ENCODE measurements around the gene C6orf136.

C6orf136 gene

GRCh38 chr6:30664994-30665767 is 18.2 kb downstream of the C6orf136 start:
- DNase-seq = no peak

DNA sequence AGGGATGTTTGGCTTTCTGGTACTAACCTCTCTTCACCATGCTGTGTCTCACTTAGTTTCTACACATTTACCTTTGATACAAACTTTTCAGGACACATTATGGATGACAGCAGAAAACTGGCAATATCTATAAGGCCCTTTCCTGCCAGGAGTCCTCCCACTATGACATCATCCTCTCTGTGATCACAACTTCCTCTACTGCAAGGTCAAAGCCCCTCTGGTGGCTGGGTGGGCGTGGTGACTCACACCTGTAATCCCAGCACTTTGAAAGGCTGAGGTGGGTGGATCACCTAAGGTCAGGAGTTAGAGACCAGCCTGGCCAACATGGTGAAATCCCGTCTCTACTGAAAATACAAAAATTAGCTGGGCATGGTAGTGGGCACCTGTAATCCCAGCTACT is 19.4 kb downstream of the C6orf136 start:
- DNase-seq = peak; percentile 51

DNA sequence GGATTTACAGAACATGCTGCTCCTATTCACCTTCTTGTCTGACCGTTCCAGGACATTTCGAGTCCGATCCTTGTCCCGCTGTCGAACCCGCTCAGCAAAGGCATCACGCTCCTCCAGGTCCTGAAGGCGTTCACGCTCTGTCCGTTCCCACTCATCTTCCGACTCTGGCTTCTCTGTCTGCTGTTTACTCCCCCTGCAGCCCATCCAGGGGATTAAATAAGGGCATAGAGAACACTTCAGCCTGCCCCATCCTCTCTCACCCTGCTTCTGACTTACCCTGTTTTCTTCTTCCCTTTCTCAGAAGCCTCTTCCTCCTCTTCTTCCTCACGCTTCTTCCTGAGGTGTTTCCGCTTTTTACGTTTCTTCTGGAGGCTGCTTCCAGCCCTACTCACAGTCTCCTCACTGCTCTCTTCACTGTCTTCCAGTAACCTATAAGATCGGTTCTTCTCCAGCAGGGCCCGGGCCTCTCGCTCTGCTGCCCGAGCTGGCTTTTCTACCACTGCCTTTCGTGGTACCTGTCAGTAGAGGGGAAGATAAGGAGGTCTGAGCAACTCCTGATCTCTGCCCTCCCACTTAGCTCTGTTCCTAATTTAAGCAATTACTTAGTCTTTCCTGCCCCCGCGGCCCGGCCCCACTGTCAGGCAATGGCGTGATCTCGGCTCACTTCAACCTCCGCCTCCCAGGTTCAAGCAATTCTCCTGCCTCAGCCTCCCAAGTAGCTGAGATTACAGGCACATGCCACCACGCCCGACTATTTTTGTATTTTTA is 24.0 kb downstream of the C6orf136 start:
- DNase-seq = no peak

DNA sequence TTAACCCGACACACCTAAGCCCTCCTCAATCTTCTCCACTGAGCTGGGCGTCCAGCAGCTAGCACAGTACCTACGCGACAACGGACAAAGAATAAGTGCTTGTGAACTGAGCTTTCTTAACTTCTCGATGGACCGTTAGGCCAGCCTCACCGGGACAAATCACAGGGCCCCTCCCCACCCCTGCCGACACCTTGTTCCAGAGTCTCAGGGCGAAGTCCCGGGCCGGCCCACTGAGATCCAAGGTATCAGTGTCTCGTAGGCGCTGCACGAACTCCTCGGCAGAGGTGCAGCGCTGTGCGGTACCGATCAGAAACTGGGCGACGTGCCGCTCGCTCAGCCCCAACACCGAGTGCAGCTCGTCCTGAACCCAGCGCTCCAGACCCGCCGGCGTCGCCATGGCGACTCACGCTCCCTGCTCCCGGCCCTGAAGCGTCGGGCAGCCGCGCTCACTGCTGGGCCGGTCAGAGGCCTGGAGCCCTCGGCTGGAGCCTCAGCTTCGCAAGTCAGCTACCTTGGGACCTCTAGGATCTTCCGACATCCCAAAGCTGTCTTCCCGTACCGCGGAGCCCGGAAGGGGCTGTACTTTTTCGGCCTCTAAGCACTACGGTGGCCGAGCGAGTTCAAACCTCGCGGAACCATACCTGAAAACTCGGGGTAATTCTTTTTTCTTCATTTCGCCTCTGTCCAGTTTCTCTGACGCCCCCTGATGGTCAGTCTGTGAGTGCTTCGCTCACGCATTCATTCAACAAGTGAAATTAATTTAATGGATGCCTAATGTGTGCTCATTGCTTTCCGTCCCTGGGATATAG is 25.7 kb downstream of the C6orf136 start, which contains the start of gene DHX16:
TSS of gene DHX16 (minus strand) at position 562 of the 809 bp plus-strand sequence. CDS start at position 397, 165 bp downstream.
- peak; percentile 97 for DNase-seq

GRCh38 chr6:30676660-30677285 is 29.8 kb downstream of the C6orf136 start:
- DNase-seq = no peak

DNA sequence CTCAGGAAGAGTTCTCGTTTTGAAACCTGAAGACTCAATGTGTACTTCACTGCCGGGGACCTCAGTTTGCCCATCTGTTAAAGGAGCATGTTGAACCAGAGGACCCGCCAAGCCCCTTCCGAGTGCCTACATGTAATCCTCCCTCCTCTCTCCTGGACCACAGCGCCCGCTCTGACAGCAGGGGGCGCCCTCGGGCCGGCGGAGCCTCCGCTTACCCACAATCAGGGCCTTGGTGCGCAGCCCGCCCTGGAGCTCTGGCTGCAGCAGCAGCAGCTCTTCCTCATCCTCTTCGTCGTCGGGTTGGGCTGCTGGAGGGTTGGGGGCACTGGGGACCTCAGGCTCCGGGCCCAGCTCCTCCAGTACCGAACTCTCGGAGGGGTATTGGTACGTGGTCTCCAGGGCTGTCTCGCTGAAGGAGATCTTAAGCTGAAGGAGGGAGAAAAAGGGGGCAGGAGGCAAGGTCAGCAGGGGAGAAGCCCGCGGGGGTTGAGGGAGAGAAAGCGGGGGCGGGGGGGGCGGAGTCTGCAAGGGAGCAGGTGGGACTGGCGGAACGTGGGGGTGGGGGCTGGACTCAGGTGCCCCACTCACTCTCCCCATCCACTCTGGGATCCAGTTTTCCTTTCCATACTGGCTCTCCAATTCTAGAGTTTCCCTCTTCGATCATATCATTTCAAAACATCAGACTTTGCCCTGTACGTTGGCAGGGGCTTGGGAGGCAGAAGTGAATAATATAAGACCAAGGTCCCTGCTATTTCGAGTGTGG is 32.2 kb downstream of the C6orf136 start:
- DNase-seq = peak; percentile 76

- no peak for DNase-seq
Measured at GRCh38 chr6:30679765-30680535, 33.0 kb downstream of the C6orf136 start.

DNA sequence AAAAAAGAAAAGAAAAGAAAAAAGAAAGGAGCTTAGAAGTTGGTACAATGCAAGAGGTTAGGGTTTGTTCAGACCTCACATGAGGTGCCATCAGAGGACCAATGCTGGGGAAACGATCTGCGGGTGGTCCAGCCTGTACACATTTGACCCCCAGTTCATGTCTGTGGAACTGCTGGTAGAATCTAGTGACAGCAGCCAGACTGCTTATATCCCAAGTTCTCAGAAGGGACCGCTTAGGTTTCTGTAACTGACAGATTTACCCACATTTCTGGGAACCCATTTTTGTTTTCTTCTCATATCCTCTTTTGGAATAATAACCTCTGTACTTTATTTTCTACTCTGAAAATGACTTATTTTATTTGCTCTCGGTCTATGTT is 34.8 kb downstream of the C6orf136 start:
- no peak for DNase-seq

DNA sequence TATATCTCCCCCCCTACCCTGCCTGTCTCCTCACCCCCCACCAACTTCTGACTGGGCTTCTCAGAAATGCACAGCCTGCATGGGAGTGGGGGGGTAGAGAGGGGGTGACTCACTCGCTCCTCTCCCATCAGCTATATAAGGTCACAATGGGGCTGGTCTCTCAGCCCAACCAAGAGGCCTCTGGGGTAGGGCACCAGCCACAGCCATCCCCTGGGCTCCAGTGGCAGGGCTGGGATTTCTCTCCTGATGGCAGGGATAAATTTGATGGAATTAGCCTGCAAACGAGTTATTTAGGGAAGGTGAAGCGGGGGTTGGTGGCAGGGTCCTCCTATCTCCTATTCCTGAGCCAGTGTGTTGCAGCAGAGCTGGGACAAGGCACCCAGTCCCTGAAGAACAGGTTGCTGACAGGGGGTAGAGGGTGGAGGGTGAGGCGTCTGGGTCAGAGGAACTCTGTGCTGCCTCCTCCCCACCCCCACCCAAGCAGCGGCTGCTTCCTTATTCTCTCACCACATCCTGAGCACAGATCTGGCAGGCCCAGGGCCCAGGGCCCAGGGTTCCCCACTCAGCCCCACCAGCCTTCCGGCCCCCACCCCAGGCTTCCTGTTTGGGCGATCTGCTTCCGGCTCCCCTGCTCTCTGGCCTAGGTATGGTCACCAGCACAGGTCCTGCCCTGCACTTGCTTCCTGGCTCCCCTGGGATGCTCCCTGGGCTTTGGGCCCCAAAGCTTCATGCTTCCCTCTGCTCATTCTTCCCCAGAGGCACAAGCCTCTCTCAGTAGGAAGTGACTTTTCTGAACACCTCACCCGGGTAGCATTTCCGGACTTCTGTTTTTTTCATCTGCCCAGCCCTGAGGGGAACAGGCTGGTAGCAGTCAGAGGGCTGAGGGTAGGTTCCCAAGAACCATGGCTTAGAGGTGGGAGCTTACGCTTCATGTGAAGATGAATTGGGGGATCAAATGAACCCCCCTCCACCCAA is 35.5 kb downstream of the C6orf136 start:
- peak; percentile 80 for DNase-seq

DNA sequence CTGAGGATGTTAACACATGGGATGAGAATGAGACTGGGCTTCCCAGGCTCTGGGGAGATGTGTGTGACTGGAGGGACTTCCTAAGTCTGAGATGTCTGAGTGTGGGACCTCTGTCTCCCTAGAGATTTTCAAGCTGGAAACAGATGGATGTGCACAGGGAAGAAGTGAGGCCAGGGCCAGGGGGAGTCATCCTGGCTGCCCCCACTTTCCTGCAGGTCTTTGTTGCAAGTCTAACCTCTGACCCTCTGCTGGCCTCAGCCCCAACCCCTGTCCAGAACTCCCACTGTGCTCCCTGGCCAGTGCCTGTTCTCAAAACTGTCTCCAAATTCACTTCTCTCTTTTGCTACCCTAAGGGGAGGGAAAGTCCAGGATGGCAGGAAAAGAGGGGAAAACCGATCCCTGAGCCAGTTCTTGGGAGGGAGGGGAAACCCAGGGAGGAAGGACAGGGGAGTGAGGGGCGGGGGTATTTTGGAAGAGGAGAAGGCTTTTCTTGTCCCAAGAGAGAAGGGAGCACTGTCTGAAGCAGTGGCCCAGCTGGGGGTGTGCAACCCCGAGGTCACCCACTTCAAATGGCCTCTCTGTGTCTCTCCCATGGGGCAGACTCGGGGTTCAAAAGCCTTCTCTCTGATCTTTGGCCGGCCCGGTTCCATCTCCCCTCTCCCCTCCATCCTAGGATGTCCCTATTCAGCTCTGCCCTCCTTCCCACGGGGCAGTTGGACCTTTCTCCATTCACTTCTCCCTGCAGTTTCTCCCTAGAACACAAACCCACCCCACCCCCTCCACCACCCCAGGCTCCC is 36.4 kb downstream of the C6orf136 start:
- DNase-seq = peak; percentile 58

DNA sequence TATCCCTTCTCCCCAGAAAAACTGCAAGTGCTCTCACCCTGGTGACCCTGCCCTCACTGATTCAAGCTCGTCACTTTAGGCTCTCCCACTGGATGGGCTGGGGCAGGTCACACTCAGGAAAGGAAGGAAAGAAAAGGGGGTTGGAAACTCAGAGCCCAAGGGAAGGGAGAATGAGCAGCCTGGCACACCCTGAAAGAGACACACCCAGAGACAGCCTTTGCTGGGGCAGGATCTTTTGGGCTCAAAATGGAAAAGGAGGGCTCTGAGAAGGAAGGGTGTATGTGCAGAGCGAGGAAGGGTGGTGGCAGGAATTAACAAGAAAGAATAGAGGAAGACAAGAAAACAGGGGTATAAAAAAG is 37.0 kb downstream of the C6orf136 start:
- DNase-seq = no peak

GRCh38 chr6:30684386-30685156 is 37.6 kb downstream of the C6orf136 start:
- peak; percentile 71 for DNase-seq

GRCh38 chr6:30685157-30686008 is 38.5 kb downstream of the C6orf136 start:
- DNase-seq = peak; percentile 44

DNA sequence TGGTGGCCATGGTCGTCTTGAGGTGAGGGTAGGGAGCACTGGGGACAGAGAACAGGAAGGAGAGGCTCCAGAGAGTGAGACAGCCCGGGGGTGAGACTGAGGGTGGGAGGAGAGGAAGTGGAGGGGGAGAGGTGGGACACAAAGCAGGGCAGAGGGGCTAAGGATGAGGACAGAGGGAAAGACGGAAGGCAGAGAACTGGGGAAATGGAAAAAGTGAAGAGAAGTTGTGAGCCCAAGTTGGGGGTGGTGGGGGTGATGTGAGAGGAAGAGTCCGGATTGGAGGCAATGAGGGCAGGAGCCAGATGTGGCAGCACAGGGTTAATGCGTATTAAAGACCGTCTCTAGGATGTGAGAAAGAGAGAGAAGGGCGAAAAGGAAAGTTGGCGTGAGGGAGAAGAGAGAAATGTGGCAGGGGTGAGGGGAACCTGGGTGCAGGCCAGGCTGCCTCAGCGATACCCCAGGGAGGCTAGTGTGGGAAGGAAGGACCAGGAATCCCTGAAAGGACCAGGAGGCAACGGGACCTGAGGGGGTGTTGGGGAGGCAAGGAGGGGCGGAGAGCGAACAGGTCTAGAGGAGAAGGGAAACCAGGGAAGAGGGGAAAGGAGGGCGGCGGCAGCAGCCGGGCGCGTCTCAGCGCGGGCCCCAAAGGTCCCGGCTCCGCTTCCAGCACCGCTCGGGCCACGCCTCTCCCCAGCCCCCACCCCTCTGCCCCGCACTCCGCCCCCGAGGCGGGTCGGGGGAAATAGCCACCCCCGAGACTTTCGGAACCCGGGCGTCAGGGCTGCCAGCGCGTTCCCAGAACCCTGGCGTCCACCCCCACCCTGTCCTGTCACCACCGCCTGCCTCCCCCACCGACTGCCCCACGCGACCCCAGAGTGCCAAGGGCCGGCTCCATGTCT is 39.3 kb downstream of the C6orf136 start, which contains the start of gene PPP1R18:
TSS of gene PPP1R18 (minus strand) at position 637 of the 899 bp plus-strand sequence. CDS start at position 10, 627 bp downstream.
- peak; percentile 75 for DNase-seq

GRCh38 chr6:30686908-30687658 is 40.1 kb downstream of the C6orf136 start:
- DNase-seq = peak; percentile 97
